Raji (cell line): ENCODE data around the gene SEZ6.

Experiments
- POLR2A ChIP-seq: IDR thresholded peaks from 2 replicates; pipeline ENCODE4 v1.6.1; 2011; ENCODE audit warnings: low read depth, low read length, control low read depth; ENCODE audit not compliant: insufficient read depth

SEZ6 gene

GRCh38 chr17:29018788-29019474 is 13.1 kb upstream of the SEZ6 start:
- TF ChIP-seq POLR2A, result no peak

GRCh38 chr17:29016345-29017210 is 10.7 kb upstream of the SEZ6 start:
- TF ChIP-seq POLR2A, result no peak

- no peak for TF ChIP-seq POLR2A
Measured at GRCh38 chr17:29014716-29015115, 8.9 kb upstream of the SEZ6 start.

- no peak for TF ChIP-seq POLR2A
Measured at GRCh38 chr17:29012535-29012934, 6.7 kb upstream of the SEZ6 start.

GRCh38 chr17:29010586-29010985 is 4.8 kb upstream of the SEZ6 start:
- no peak for TF ChIP-seq POLR2A

- no peak for TF ChIP-seq POLR2A
Measured at GRCh38 chr17:29010129-29010528, 4.3 kb upstream of the SEZ6 start.

- TF ChIP-seq POLR2A, result no peak
Measured at GRCh38 chr17:29008591-29008990, 2.8 kb upstream of the SEZ6 start.

GRCh38 chr17:29007860-29008455 is 2.1 kb upstream of the SEZ6 start:
- TF ChIP-seq POLR2A, result no peak

GRCh38 chr17:29007456-29007855 is 1.6 kb upstream of the SEZ6 start:
- TF ChIP-seq POLR2A, result no peak

- no peak for TF ChIP-seq POLR2A
Measured at GRCh38 chr17:29004081-29004692, 1.6 kb downstream of the SEZ6 start.

- TF ChIP-seq POLR2A, result no peak
Measured at GRCh38 chr17:29003289-29003688, 2.5 kb downstream of the SEZ6 start.

GRCh38 chr17:29002811-29003210 is 3.0 kb downstream of the SEZ6 start:
- no peak for TF ChIP-seq POLR2A

- TF ChIP-seq POLR2A, result no peak
Measured at GRCh38 chr17:29000973-29001372, 4.9 kb downstream of the SEZ6 start.

- no peak for TF ChIP-seq POLR2A
Measured at GRCh38 chr17:28999206-28999605, 6.6 kb downstream of the SEZ6 start.

GRCh38 chr17:28997806-28998205 is 8.0 kb downstream of the SEZ6 start:
- TF ChIP-seq POLR2A, result no peak
